ENCODE measurements around the gene CAMKK2. TPM values are rescaled to one million over a fixed set of nuclear protein-coding genes. Genes with fewer than 3 reads are reported as not detected.

CAMKK2 gene
- total and polyA plus RNA-seq, 2 of the 13 experiments (the other 11 are each of a cell fraction or from before 2014, with no cell fraction given), result 18.8 to 20.0 TPM

- no peak for TF ChIP-seq HNRNPUL1 (IDR thresholded peaks at IDR 0.05; ENCODE audit: low read depth, low read length)
- TF ChIP-seq ZBTB26 (CRISPR knock-in tag; IDR thresholded peaks at IDR 0.05; ENCODE audit: borderline replicate concordance), result no peak
- TF ChIP-seq ESRRA (CRISPR knock-in tag; IDR thresholded peaks at IDR 0.05; ENCODE audit: low read depth), result no peak
- no peak for TF ChIP-seq AHDC1 (CRISPR knock-in tag; IDR thresholded peaks at IDR 0.05; ENCODE audit: borderline replicate concordance)
- no peak for TF ChIP-seq ZNF564 (CRISPR knock-in tag; IDR thresholded peaks at IDR 0.05)
Measured at GRCh38 chr12:121239351-121240061, 57.0 kb downstream of the CAMKK2 start (continued).
